Hematopoietic multipotent progenitor cell treated with erythropoietin and hydrocortisone succinate and interleukin-3 and kit ligand, for 6 days (in vitro differentiated cells): ENCODE data around the gene SESTD1.
A peak's percentile ranks its signal among the peaks of the same experiment; 100 is the strongest.

ENCODE experiments used
- DNase-seq: peaks from one replicate; pipeline ENCODE4 v3.0.0-alpha.2; 2015

Gene SESTD1

GRCh38 chr2:179264368-179265081, at the start of gene SESTD1:
SESTD1 (minus strand) TSS chr2:179264832; CDS start chr2:179191841, 72,991 bp downstream.
- peak; percentile 73 for DNase-seq

GRCh38 chr2:179313057-179313456, 48.4 kb upstream of the SESTD1 start:
- DNase-seq: no peak

GRCh38 chr2:179311101-179311500, 46.5 kb upstream of the SESTD1 start:
- no peak for DNase-seq

GRCh38 chr2:179307616-179308371, 43.2 kb upstream of the SESTD1 start:
- DNase-seq: no peak

- DNase-seq: no peak
Observed at GRCh38 chr2:179305125-179305524, 40.5 kb upstream of the SESTD1 start.

- no peak for DNase-seq
Observed at GRCh38 chr2:179304424-179304823, 39.8 kb upstream of the SESTD1 start.

- DNase-seq: no peak
Observed at GRCh38 chr2:179302764-179303571, 38.3 kb upstream of the SESTD1 start.

GRCh38 chr2:179302149-179302548, 37.5 kb upstream of the SESTD1 start:
- no peak for DNase-seq

- no peak for DNase-seq
Observed at GRCh38 chr2:179298666-179299065, 34.0 kb upstream of the SESTD1 start.

GRCh38 chr2:179297927-179298326, 33.3 kb upstream of the SESTD1 start:
- no peak for DNase-seq

GRCh38 chr2:179290329-179290728, 25.7 kb upstream of the SESTD1 start:
- DNase-seq: no peak

- DNase-seq: no peak
Observed at GRCh38 chr2:179285060-179285459, 20.4 kb upstream of the SESTD1 start.

GRCh38 chr2:179277429-179278196, 13.0 kb upstream of the SESTD1 start:
- DNase-seq: no peak

- DNase-seq: no peak
Observed at GRCh38 chr2:179275253-179276012, 10.8 kb upstream of the SESTD1 start.

- DNase-seq: no peak
Observed at GRCh38 chr2:179274749-179275148, 10.1 kb upstream of the SESTD1 start.

- DNase-seq: no peak
Observed at GRCh38 chr2:179273461-179273962, 8.9 kb upstream of the SESTD1 start.

GRCh38 chr2:179272406-179273192, 8.0 kb upstream of the SESTD1 start:
- no peak for DNase-seq

GRCh38 chr2:179270689-179271088, 6.1 kb upstream of the SESTD1 start:
- DNase-seq: no peak

GRCh38 chr2:179268277-179268925, 3.8 kb upstream of the SESTD1 start:
- no peak for DNase-seq

- no peak for DNase-seq
Observed at GRCh38 chr2:179266271-179266670, 1.6 kb upstream of the SESTD1 start.
